ENCODE measurements around the gene SMARCA4. TPM values are rescaled to one million over a fixed set of nuclear protein-coding genes. Genes with fewer than 3 reads are reported as not detected.
A peak's percentile ranks its signal among the peaks of the same experiment; 100 is the strongest.
"Not testable (repeated sequence)": the region's sequence is repeated elsewhere in the genome, so short reads cannot be mapped to it uniquely, and the experiment has no call there.

The SMARCA4 gene
- total RNA-seq, 1 donor from 2014 or later = 177 TPM

DNA sequence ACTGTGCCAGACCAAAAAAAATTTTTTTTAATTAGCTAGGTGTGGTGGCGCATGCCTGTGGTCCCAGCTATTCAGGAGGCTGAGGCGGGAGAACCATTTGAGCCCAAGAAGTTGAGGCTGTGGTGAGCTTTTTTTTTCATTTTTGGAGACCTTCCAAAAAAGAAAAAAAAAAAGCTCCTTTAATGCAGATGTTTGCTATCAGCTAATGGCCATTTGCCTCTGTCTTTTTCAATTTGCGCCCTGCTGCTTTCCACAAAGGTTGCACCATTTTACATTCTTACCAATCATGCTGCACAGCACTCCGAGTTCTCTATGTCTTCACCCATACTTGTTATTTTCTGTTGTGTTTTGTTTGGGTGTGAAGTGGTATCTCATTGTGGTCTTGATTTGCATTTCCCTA is 15.6 kb upstream of the SMARCA4 start:
- intact Hi-C loops (cut with micrococcal nuclease) = no loop called here
- peaks cover 9% of the 10 kb centered on the region for H3K4me1 Mint-ChIP-seq (ENCODE audit: low read depth)
- no peak for DNase-seq (ENCODE audit: low spot score)
- no peaks in the 10 kb centered on the region for H3K9me3 Mint-ChIP-seq
- H3K4me3 Mint-ChIP-seq = no peak overlapping the region
- H3K27ac Mint-ChIP-seq = no peak overlapping the region
- no peaks in the 10 kb centered on the region for H3K27me3 Mint-ChIP-seq (ENCODE audit: insufficient read depth)
- no peaks in the 10 kb centered on the region for H3K36me3 Mint-ChIP-seq (ENCODE audit: low read depth)

DNA sequence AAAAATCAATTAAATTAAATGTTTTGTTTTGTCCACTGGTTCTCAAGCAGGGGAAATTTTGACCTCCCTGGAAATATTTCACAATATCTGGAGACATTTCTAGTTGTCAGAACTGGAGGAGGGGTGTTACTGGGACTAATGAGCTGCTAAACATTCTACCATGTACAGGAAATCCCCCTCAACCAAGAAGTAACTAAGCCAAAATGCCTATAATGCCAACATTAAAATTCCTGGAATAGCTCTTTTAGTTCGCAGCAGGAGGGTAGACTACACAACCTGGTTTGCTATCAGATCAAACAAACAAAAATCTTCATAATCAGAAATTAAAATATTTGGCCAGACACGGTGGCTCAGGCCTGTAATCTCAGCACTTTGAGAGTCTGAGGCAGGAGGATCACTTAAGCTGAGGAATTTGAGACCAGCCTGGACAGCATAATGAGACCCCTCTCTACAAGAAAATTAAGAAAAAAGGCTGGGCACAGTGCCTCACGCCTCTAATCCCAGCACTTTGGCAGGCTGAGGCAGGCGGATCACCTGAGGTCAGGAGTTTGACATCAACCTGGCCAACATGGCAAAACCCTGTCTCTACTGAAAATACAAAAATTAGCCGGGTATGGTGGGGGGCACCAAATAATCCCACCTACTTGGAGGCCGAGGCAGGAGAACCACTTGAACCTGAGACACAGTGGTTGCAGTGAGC is 13.7 kb upstream of the SMARCA4 start:
- intact Hi-C loops (cut with micrococcal nuclease) = no loop called here
- no peak for DNase-seq (ENCODE audit: low spot score)
- peaks cover 6% of the 10 kb centered on the region for H3K4me1 Mint-ChIP-seq (ENCODE audit: low read depth)
- H3K27ac Mint-ChIP-seq = no peak overlapping the region
- H3K36me3 Mint-ChIP-seq (ENCODE audit: low read depth) = no peaks in the 10 kb centered on the region
- no peaks in the 10 kb centered on the region for H3K27me3 Mint-ChIP-seq (ENCODE audit: insufficient read depth)
- no peak overlapping the region for H3K4me3 Mint-ChIP-seq
- H3K9me3 Mint-ChIP-seq = no peaks in the 10 kb centered on the region

DNA sequence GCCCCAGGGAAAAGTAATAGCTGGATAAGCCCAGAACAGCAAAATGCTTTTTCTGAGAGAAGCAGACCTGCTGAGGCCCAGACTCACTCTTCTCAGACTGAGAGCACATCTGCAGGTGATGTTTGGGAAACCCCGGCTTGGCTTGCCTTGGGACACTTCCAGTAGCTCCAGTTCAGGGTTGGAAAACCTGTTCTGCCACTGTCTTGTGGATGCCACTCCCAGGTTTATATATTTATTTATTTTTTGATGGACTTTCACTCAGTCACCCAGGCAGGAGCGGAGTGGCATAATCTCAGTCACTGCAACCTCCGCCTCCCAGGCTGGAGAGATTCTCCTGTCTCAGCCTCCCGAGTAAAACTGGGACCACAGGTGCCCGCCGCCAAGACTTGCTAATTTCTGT is 8.0 kb upstream of the SMARCA4 start:
- Mint-ChIP-seq H3K9me3 (no peaks in the 10 kb centered on the region), H3K27ac (no peak overlapping the region), H3K4me1 (ENCODE audit: low read depth) (peaks cover 12% of the 10 kb centered on the region), H3K36me3 (ENCODE audit: low read depth) (no peaks in the 10 kb centered on the region), H3K4me3 (no peak overlapping the region), H3K27me3 (ENCODE audit: insufficient read depth) (peaks cover 3% of the 10 kb centered on the region)
- intact Hi-C loops (cut with micrococcal nuclease) = no loop called here
- DNase-seq (ENCODE audit: low spot score) = no peak

DNA sequence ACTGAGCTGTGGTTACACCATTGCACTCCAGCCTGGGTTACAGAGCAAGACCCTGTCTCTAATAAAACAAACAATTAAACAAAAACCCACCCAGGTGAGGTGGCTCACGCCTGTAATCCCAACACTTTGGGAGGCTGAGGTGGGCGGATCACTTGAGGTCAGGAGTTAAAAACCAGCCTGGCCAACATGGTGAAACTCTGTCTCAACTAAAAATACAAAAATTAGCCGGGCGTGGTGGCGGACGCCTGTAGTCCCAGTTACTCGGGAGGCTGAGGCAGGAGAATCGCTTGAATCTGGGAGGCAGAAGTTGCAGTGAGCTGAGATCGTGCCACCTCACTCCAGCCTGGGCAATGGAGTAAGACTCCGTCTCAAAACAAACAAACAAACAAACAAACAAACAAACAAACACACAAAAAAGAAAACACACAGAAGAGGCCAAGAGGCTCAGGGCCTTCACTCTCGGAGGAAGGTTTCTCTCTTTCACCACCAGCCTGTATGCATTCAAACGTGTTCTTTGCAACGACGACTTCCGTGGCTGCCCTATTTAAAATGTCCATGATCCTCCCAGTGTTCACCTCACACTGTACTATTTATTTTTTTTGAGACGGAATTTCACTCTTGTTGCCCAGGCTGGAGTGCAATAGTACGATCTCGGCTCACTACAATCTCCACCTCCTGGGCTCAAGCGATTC is 1.4 kb upstream of the SMARCA4 start:
- intact Hi-C loops (cut with micrococcal nuclease); DNase-seq (ENCODE audit: low spot score); H3K27me3 Mint-ChIP-seq (ENCODE audit: insufficient read depth); H3K36me3 Mint-ChIP-seq (ENCODE audit: low read depth); H3K9me3 Mint-ChIP-seq: not testable (repeated sequence)
- peaks cover 41% of the 10 kb centered on the region for H3K4me1 Mint-ChIP-seq (ENCODE audit: low read depth)
- H3K27ac Mint-ChIP-seq = peak overlapping the region; percentile 87
- peak overlapping the region; percentile 87 for H3K4me3 Mint-ChIP-seq

DNA sequence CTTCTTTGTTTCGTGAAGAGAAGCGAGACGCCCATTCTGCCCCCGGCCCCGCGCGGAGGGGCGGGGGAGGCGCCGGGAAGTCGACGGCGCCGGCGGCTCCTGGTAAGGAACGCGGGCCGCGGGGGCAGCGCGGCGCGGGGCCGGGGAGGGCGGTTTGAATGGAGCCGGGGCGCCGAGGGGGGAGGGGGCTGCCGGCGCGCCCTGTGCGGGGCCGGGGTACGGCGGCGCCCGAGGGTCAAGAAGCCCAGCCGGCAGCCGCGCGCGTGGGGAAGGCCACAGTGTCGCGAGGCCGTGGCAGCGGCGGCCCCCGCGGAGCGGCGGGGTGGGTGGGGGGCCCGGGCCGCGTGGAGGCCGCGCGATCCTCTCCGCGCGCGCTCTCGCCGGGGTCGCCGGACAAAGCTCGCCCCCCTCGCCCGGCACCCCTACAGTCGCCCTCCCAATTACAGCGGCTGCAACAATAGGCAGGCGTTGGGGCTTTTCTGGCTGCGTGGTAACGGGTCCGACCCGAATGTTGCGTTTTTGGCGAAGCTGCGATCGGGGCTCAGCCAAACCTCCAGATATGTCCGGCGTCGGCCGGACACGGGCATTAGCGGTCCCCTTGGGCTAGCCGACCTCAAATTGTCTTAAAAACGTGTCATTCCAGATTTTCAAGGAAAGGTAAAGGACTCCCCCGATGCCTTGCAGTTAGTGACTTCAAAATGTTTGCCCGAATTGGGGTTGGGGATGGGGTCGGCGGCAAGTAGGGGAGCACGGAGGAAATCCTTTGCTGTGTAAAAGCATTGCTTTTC is 437 bp downstream of the SMARCA4 start:
- intact Hi-C loops (cut with micrococcal nuclease) = loop anchor here (1.0 to 5.0 kb wide), 4 partner anchors 90 to 394 kb away; partner anchors contain the start of genes CARM1, DNM2 and KRI1
- Mint-ChIP-seq H3K27me3 (ENCODE audit: insufficient read depth) (no peaks in the 10 kb centered on the region), H3K9me3 (no peaks in the 10 kb centered on the region), H3K4me3 (peak overlapping the region; percentile 89), H3K4me1 (ENCODE audit: low read depth) (peaks cover 40% of the 10 kb centered on the region), H3K36me3 (ENCODE audit: low read depth) (peaks cover 12% of the 10 kb centered on the region), H3K27ac (peak overlapping the region; percentile 72)
- DNase-seq (ENCODE audit: low spot score) = peak; percentile 10

DNA sequence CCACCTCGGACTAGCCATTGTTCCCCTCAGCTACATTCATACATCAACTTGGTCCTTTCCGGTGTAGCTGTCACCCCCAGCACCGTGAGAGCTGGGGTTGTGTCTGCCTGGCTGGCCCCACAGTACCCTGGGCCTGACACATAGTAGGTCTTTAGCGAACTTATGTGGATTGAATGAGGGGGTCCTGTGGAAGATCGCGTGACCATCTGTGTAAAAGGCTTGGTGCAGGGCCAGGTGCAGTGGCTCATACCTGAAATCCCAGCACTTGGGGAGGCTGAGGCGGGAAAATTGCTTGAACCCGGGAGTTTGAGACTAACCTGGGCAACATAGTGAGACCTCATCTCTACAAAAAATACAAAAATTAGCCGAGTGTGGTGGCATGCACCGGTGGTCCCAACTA is 2.0 kb downstream of the SMARCA4 start:
- H3K27ac Mint-ChIP-seq = peak overlapping the region; percentile 72
- peaks cover 15% of the 10 kb centered on the region for H3K36me3 Mint-ChIP-seq (ENCODE audit: low read depth)
- H3K9me3 Mint-ChIP-seq = no peaks in the 10 kb centered on the region
- intact Hi-C loops (cut with micrococcal nuclease) = loop anchor here (5.0 kb wide), 1 partner anchor 246 kb away; the partner anchor contains the start of gene DNM2
- peaks cover 40% of the 10 kb centered on the region for H3K4me1 Mint-ChIP-seq (ENCODE audit: low read depth)
- H3K27me3 Mint-ChIP-seq (ENCODE audit: insufficient read depth) = no peaks in the 10 kb centered on the region
- no peak for DNase-seq (ENCODE audit: low spot score)
- H3K4me3 Mint-ChIP-seq = peak overlapping the region; percentile 89

DNA sequence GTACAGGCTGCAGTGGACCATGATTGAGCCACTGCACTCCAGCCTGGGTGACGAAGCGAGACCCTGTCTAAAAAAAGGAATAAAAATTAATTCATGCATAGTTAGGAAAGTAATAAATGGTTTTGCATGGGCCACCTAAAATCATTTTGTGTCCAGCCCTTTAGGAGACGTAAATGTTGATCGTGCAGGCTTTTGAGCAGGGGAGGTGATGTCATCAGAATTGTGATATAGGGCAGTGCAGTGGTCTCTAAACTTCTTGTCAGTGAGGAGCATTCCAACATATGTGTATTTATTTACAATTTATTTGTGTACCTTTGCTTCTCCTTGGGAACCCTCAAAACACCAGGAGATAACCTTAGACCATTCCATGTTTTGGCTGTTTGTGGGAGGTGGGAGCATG is 3.0 kb downstream of the SMARCA4 start:
- no peaks in the 10 kb centered on the region for H3K27me3 Mint-ChIP-seq (ENCODE audit: insufficient read depth)
- peak overlapping the region; percentile 76 for H3K27ac Mint-ChIP-seq
- peaks cover 15% of the 10 kb centered on the region for H3K36me3 Mint-ChIP-seq (ENCODE audit: low read depth)
- H3K9me3 Mint-ChIP-seq = no peaks in the 10 kb centered on the region
- peak overlapping the region; percentile 66 for H3K4me3 Mint-ChIP-seq
- intact Hi-C loops (cut with micrococcal nuclease) = loop anchor here (5.0 kb wide), 1 partner anchor 247 kb away; the partner anchor contains the start of gene DNM2
- no peak for DNase-seq (ENCODE audit: low spot score)
- peaks cover 48% of the 10 kb centered on the region for H3K4me1 Mint-ChIP-seq (ENCODE audit: low read depth)

DNA sequence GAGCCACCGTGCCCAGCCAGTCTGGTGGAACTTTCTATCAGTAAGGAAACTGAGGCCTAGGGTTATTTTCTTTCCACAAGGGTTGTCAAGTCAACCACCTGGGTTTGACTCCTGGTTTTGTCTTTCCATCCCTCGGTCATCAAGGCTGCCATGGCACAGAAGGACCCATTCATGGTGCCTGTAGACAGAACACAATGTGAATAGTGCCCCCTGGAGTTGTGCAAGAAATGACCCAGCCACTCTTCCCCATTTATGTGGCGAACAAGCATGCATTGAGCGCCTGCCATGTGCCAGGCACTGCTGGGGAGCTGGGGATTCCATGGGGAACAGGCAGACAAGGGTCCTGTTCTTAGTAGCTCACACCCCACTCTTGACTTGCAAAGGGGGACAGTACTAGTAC is 4.1 kb downstream of the SMARCA4 start:
- Mint-ChIP-seq H3K36me3 (ENCODE audit: low read depth) (peaks cover 13% of the 10 kb centered on the region), H3K4me1 (ENCODE audit: low read depth) (peaks cover 48% of the 10 kb centered on the region), H3K4me3 (no peak overlapping the region), H3K27ac (no peak overlapping the region), H3K27me3 (ENCODE audit: insufficient read depth) (no peaks in the 10 kb centered on the region), H3K9me3 (no peaks in the 10 kb centered on the region)
- intact Hi-C loops (cut with micrococcal nuclease) = loop anchor here (5.0 kb wide), 1 partner anchor 248 kb away; the partner anchor contains the start of gene DNM2
- DNase-seq (ENCODE audit: low spot score) = no peak

DNA sequence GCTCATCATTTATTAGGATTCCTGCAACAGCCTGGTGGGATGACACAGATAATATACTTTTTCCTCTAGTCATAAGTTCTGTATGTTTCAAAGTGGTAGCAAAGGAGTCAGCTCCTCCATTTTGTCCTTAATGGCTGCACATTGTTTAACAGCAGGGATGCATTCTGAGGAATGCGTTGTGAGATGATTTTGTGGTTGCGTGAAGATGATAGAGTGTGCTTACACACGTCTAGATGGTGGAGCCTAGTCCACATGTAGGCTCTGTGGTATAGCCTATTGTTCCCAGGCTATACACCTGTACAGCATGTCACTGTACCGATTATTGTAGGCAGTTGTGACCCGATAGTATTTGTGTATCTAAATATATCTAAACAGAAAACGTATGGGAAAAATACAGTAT is 4.6 kb downstream of the SMARCA4 start:
- Mint-ChIP-seq H3K27me3 (ENCODE audit: insufficient read depth) (no peaks in the 10 kb centered on the region), H3K27ac (no peak overlapping the region), H3K9me3 (no peaks in the 10 kb centered on the region), H3K4me1 (ENCODE audit: low read depth) (peaks cover 49% of the 10 kb centered on the region), H3K36me3 (ENCODE audit: low read depth) (peaks cover 13% of the 10 kb centered on the region), H3K4me3 (no peak overlapping the region)
- intact Hi-C loops (cut with micrococcal nuclease) = no loop called here
- no peak for DNase-seq (ENCODE audit: low spot score)

DNA sequence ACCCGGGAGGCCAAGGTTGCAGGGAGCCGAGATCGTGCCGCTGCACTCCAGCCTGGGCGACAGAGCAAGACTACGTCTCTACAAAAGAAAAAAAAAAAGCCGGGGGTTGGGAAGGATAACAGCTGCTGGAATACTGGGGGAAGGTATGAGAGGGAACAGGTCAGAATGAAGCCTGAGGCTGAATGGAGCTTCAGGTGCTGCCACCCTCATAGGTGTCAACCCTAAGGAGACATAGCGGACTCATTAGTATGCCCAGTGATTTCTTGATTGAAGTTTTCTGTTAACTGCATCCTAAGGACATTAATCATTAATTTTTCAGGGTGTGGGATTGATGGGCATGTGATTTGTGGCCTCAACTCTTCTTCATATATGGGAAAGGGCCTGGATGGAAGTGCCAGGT is 6.0 kb downstream of the SMARCA4 start:
- Mint-ChIP-seq H3K4me1 (ENCODE audit: low read depth) (peaks cover 56% of the 10 kb centered on the region), H3K4me3 (no peak overlapping the region), H3K27ac (no peak overlapping the region), H3K27me3 (ENCODE audit: insufficient read depth) (no peaks in the 10 kb centered on the region), H3K9me3 (no peaks in the 10 kb centered on the region), H3K36me3 (ENCODE audit: low read depth) (peaks cover 13% of the 10 kb centered on the region)
- DNase-seq (ENCODE audit: low spot score) = no peak
- intact Hi-C loops (cut with micrococcal nuclease) = no loop called here

DNA sequence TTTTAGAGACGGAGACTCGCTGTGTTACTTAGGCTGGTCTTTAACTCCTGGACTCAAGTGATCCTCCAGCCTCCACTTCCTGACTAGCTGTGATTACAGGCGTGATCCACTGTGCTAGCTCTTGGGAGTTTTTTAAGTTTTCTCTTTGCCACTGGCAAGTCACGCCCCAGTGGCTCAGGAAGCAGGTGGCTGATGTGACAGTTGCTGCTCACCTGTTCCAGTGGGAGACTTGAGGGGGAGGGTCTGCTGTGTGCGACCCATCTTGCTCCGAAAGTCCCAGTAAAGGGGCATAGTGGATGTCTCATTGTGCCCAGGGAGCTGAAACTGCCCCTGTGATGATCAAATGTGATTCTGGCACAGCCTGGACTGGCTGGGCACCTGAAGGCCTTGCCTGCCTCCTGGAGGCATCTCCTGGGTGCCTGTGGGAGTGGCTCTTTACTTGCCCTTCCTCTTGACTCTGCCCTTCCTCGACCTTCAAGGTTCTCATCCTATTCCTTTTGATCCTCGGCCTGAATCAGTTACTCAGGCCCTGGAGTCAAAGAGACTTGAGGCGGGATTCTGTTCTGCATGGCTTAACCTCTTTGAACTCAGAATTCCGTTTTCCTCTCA is 7.8 kb downstream of the SMARCA4 start:
- Mint-ChIP-seq H3K4me1 (ENCODE audit: low read depth) (peaks cover 38% of the 10 kb centered on the region), H3K9me3 (no peaks in the 10 kb centered on the region), H3K36me3 (ENCODE audit: low read depth) (peaks cover 13% of the 10 kb centered on the region), H3K27ac (no peak overlapping the region), H3K4me3 (no peak overlapping the region), H3K27me3 (ENCODE audit: insufficient read depth) (no peaks in the 10 kb centered on the region)
- no peak for DNase-seq (ENCODE audit: low spot score)
- intact Hi-C loops (cut with micrococcal nuclease) = no loop called here

DNA sequence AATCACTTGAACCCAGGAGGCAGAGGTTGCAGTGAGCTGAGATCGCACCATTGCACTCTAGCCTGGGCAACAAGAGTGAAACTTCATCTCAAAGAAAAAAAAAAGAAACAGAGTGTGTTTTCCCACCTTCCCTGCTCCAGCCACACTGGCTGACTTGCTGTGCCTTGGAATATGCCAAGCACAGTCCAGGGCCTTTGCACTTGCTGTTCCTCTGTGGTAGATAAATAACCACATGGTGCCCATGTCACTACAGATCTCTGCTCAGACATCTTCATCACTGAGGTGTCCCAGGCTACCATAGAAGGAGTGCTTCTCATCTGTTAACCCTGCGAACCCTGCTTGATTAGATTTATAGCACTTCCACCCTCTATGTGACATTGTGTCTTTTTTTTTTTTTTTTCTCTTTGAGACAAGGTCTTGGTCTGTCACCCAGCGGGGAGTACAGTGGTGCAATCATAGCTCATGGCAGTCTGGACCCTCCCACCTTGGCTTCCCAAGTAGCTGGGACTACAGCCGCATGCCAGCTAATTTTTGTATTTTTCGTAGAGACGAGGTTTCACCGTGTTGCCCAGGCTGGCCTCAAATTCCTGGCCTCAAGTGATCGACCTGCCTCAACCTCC is 10.4 kb downstream of the SMARCA4 start:
- Mint-ChIP-seq H3K27ac (no peak overlapping the region), H3K27me3 (ENCODE audit: insufficient read depth) (no peaks in the 10 kb centered on the region), H3K36me3 (ENCODE audit: low read depth) (peaks cover 7% of the 10 kb centered on the region), H3K4me3 (no peak overlapping the region), H3K4me1 (ENCODE audit: low read depth) (peaks cover 36% of the 10 kb centered on the region), H3K9me3 (no peaks in the 10 kb centered on the region)
- no peak for DNase-seq (ENCODE audit: low spot score)
- intact Hi-C loops (cut with micrococcal nuclease) = no loop called here
